ENCODE measurements around the gene CACNB4.

DNA sequence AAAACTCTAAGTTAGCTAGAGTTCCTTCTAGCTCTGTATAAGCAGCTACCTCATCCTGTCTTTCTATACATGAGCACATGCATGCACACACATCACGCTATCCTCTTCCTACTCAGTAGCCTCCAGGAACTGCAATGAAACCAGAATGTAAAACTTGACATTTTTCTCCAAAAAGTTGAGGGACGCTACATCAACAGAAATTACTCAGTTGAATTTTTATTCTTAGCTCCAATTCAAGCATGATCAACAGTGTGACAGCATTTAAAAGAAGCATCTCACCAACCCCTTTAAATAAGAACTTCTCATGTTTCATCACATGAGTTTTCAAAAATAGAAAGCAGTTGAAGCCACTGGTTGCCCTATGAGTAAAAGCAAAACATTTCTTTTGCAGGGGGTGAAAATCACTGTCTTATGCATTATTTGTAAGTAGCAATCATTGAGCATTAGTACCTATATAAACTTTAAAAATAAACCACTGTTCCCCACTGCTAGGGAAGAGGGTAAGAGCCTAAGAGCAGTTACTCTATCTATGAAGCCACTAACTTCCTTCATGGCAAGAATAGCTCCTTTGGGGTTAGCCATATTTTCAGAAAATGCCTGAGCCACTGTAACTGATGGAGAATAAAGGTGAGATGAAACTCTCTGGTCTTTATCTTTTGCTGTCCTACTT, 192.7 kb downstream of the CACNB4 start:
- TF ChIP-seq GABPA (IDR thresholded peaks at IDR 0.05; ENCODE audit: low read depth) (peak; percentile 19; the same call in 1 of the 2 replicates), POLR2A (IDR thresholded peaks at IDR 0.05; ENCODE audit: low read depth, low read length) (no peak), RB1 (IDR thresholded peaks at IDR 0.05; ENCODE audit: borderline replicate concordance) (no peak), SUPT20H (IDR thresholded peaks at IDR 0.05; ENCODE audit: borderline replicate concordance, control insufficient read depth, low read depth, low read length) (no peak), HDGF (IDR thresholded peaks at IDR 0.05) (no peak), EZH2 (IDR thresholded peaks at IDR 0.05; ENCODE audit: borderline replicate concordance, control insufficient read depth, low read depth, low read length) (no peak), CEBPB (IDR thresholded peaks at IDR 0.05; ENCODE audit: borderline replicate concordance in 1 of 2, low read depth in 2 of 2, low read length in 2 of 2) (no peak; a peak in 1 of 4 replicates), SUZ12 (IDR thresholded peaks at IDR 0.05; ENCODE audit: unreplicated experiment) (no peak), NR2C2 (IDR thresholded peaks at IDR 0.05; ENCODE audit: borderline replicate concordance, control insufficient read depth, insufficient read length, low read depth) (no peak), TAF1 (IDR thresholded peaks at IDR 0.05; ENCODE audit: borderline replicate concordance, low read depth, low read length) (no peak), ZNF274 (IDR thresholded peaks at IDR 0.05; ENCODE audit: insufficient read depth, insufficient read length) (no peak)
- TF ChIP-seq, protein P1, sequence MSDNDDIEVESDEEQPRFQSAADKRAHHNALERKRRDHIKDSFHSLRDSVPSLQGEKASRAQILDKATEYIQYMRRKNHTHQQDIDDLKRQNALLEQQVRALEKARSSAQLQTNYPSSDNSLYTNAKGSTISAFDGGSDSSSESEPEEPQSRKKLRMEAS (IDR thresholded peaks at IDR 0.05; ENCODE audit: low read depth, low read length): peak; percentile 16; the same call in 1 of the 2 replicates
- TF ChIP-seq, protein P2, sequence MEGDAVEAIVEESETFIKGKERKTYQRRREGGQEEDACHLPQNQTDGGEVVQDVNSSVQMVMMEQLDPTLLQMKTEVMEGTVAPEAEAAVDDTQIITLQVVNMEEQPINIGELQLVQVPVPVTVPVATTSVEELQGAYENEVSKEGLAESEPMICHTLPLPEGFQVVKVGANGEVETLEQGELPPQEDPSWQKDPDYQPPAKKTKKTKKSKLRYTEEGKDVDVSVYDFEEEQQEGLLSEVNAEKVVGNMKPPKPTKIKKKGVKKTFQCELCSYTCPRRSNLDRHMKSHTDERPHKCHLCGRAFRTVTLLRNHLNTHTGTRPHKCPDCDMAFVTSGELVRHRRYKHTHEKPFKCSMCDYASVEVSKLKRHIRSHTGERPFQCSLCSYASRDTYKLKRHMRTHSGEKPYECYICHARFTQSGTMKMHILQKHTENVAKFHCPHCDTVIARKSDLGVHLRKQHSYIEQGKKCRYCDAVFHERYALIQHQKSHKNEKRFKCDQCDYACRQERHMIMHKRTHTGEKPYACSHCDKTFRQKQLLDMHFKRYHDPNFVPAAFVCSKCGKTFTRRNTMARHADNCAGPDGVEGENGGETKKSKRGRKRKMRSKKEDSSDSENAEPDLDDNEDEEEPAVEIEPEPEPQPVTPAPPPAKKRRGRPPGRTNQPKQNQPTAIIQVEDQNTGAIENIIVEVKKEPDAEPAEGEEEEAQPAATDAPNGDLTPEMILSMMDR (IDR thresholded peaks at IDR 0.05 in 2 of 3, conservative IDR thresholded peaks at IDR 0.05 in 1 of 3; ENCODE audit: control insufficient read depth in 2 of 3, extremely low read depth in 1 of 3, insufficient read depth in 1 of 3, low read depth in 3 of 3, low read length in 3 of 3): no peak
